OCI-LY7 (cell line): Measurements from ENCODE around the gene DDX56. TPM values are rescaled to one million over a fixed set of nuclear protein-coding genes. Genes with fewer than 3 reads are reported as not detected.
A peak's percentile ranks its signal among the peaks of the same experiment; 100 is the strongest.

ENCODE experiments used
- BruUV-seq: library from RNA; stranded (reverse); fragments of 400-500 nt; replicated peaks from 2 replicates; lab custom pipeline; 2021; lab: Mats Ljungman, UMichigan
- CTCF ChIA-PET: fragments of 300-600 bp; sonication (Branson Sonifier 250); formaldehyde crosslinking; loops from one replicate; lab custom pipeline; 2022; ENCODE audit warnings: antibody characterized with exemption; ENCODE audit not compliant: unreplicated experiment; lab: Charles Lee
- POLR2A ChIA-PET: fragments of 300-600 bp; sonication (Branson Sonifier 250); formaldehyde crosslinking; loops from one replicate; lab custom pipeline; 2022; ENCODE audit warnings: antibody characterized with exemption; lab: Charles Lee
- DNase-seq: peaks from one replicate; pipeline ENCODE4 v3.0.0-alpha.2; 2015; ENCODE audit warnings: low spot score
- H2AFZ ChIP-seq: fragments of 200-600 bp; sonication (generic), shearing (Covaris generic); 2 replicates; pipeline ENCODE4 v1.6.1; 2014; ENCODE audit warnings: mild to moderate bottlenecking, antibody characterized with exemption, low read length, moderate library complexity
- H3K27ac ChIP-seq: fragments of 200-600 bp; sonication (generic); 2 replicates; pipeline ENCODE4 v1.5.1; 2014; ENCODE audit warnings: mixed run types, low read depth, mild to moderate bottlenecking, moderate library complexity, low read length, inconsistent platforms; ENCODE audit not compliant: poor library complexity, severe bottlenecking
- H3K36me3 ChIP-seq: fragments of 200-600 bp; sonication (generic); 2 replicates; pipeline ENCODE4 v1.6.1; 2014; ENCODE audit warnings: mild to moderate bottlenecking, antibody characterized with exemption, low read length, moderate library complexity, mixed read lengths; ENCODE audit not compliant: insufficient read depth
- H3K4me1 ChIP-seq: fragments of 200-600 bp; sonication (generic); 2 replicates; pipeline ENCODE4 v1.5.1; 2014; ENCODE audit warnings: mild to moderate bottlenecking, low read length; ENCODE audit not compliant: insufficient read depth, poor library complexity, severe bottlenecking
- H3K4me2 ChIP-seq: fragments of 200-600 bp; sonication (generic); 2 replicates; pipeline ENCODE4 v1.6.1; 2014; ENCODE audit warnings: mild to moderate bottlenecking, low read length
- H3K4me3 ChIP-seq: fragments of 200-600 bp; sonication (generic); 2 replicates; pipeline ENCODE4 v1.5.1; 2014; ENCODE audit warnings: mild to moderate bottlenecking, low read depth, low read length; ENCODE audit not compliant: poor library complexity, severe bottlenecking
- H3K79me2 ChIP-seq: fragments of 200-600 bp; sonication (generic); 2 replicates; pipeline ENCODE4 v1.6.1; 2016; ENCODE audit warnings: low read depth, mild to moderate bottlenecking, low read length, moderate library complexity, mixed read lengths; ENCODE audit not compliant: insufficient read depth
- H3K9me2 ChIP-seq: fragments of 200-600 bp; sonication (generic); 2 replicates; pipeline ENCODE4 v1.6.1; 2016; ENCODE audit warnings: mild to moderate bottlenecking, low read length, mixed read lengths; ENCODE audit not compliant: insufficient read depth
- H3K9me3 ChIP-seq: fragments of 200-600 bp; sonication (generic); 2 replicates; pipeline ENCODE4 v1.6.1; 2014; ENCODE audit warnings: mild to moderate bottlenecking, mixed run types, low read length, mixed read lengths
- H4K20me1 ChIP-seq: fragments of 200-600 bp; sonication (generic); 2 replicates; pipeline ENCODE4 v1.6.1; 2014; ENCODE audit warnings: mild to moderate bottlenecking, antibody characterized with exemption, low read length, moderate library complexity, mixed read lengths; ENCODE audit not compliant: insufficient read depth
- CTCF ChIP-seq: fragments of 200-600 bp; sonication (generic); conservative IDR thresholded peaks from 2 replicates; pipeline ENCODE4 v1.5.1; 2014; ENCODE audit warnings: mild to moderate bottlenecking, antibody characterized with exemption, low read length, moderate library complexity, mixed read lengths
- EZH2phosphoT487 ChIP-seq: fragments of 200-600 bp; sonication (generic); IDR thresholded peaks from 2 replicates; pipeline ENCODE4 v1.6.1; 2018; ENCODE audit warnings: low read depth, borderline replicate concordance, mild to moderate bottlenecking, mixed run types, antibody characterized with exemption, low read length, moderate library complexity, mixed read lengths
- intact Hi-C: fragments of 100-400 bp; cut with micrococcal nuclease; formaldehyde crosslinking; loops from one replicate; pipeline ENCODE4 v1.10.0; 2022; ENCODE audit not compliant: unreplicated experiment
- total RNA-seq, 2 experiments: library from RNA; depleted of rRNA in 1 of 2; stranded (reverse); fragments of >200 nt in 1 of 2; shearing (Covaris generic) in 1 of 2; gene quantifications; 2 replicates each; pipeline ENCODE4 v1.2.3, GENCODE V29; 2014 to 2022

The DDX56 gene
- total RNA-seq, 2 experiments from 2014 or later = 89.2 to 95.4 TPM

- Histone ChIP-seq H3K36me3 (peaks cover 65% of the 10 kb centered on the region), H3K9me3 (no peaks in the 10 kb centered on the region), H3K79me2 (peaks cover 26% of the 10 kb centered on the region), H3K9me2 (no peaks in the 10 kb centered on the region), H3K4me3 (peak overlapping the region; percentile 95), H2AFZ (no peak overlapping the region), H3K4me1 (peaks cover 22% of the 10 kb centered on the region), H3K4me2 (peak overlapping the region; percentile 83), H4K20me1 (no peaks in the 10 kb centered on the region), H3K27ac (no peak overlapping the region)
- POLR2A ChIA-PET = interaction anchor here (0.6 to 2.6 kb wide), 8 partner anchors 9 to 274 kb away, joined by 3 to 16 read pairs (median 4); partner anchors contain the start of gene TMED4
- DNase-seq = no peak
- intact Hi-C loops = no loop called here
- CTCF ChIA-PET = interaction anchor here (1.0 kb wide), 1 partner anchor 8 kb away, joined by 3 read pairs; no protein-coding TSS in a partner anchor
- TF ChIP-seq EZH2phosphoT487 (no peak), CTCF (no peak)
- BruUV-seq = no TSS peak
These were observed 937 bp downstream of the DDX56 start for GRCh38 chr7:44572771-44573170.

DNA sequence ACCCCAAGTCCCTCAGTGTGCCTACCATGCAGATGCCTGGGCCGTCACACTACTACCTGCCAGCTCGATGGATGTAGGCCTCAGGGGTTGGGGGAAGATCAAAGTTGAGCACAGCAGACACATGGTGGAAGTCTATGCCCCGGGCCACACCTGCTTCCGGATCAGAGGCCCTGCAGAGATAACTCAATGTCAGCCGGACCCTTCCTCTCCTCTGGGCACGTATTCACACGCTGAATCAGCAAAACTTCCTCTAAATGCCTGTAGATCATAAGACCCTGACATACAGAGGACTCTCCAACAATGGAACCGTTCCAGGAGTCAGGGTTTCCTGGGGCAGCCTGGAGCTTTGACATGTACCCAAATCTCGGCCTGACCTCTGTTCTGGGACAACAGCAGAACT lies 3.7 kb downstream of the DDX56 start:
- no TSS peak for BruUV-seq
- CTCF ChIA-PET = interaction anchor here (1.3 kb wide), 1 partner anchor 329 kb away, joined by 3 read pairs; no protein-coding TSS in a partner anchor
- TF ChIP-seq EZH2phosphoT487 = no peak
- TF ChIP-seq CTCF = no peak
- POLR2A ChIA-PET = no interaction called here
- H3K4me3 ChIP-seq = no peak overlapping the region
- H3K4me1 ChIP-seq = peaks cover 18% of the 10 kb centered on the region
- H4K20me1 ChIP-seq = no peaks in the 10 kb centered on the region; the same call in 1 of the 2 replicates
- no peaks in the 10 kb centered on the region for H3K9me3 ChIP-seq
- peaks cover 83% of the 10 kb centered on the region for H3K36me3 ChIP-seq
- intact Hi-C loops = loop anchor here (5.0 kb wide), 2 partner anchors 78 to 93 kb away; partner anchors contain the start of gene NUDCD3
- DNase-seq = no peak
- H3K4me2 ChIP-seq = no peak overlapping the region
- no peak overlapping the region for H2AFZ ChIP-seq
- peaks cover 26% of the 10 kb centered on the region for H3K79me2 ChIP-seq
- H3K9me2 ChIP-seq = no peaks in the 10 kb centered on the region
- no peak overlapping the region for H3K27ac ChIP-seq

- H3K27ac ChIP-seq = no peak overlapping the region
- peaks cover 11% of the 10 kb centered on the region for H3K4me1 ChIP-seq
- H3K79me2 ChIP-seq = peaks cover 26% of the 10 kb centered on the region
- no peak overlapping the region for H3K4me3 ChIP-seq
- BruUV-seq = no TSS peak
- CTCF ChIA-PET = interaction anchor here (1.3 kb wide), 1 partner anchor 328 kb away, joined by 3 read pairs; no protein-coding TSS in a partner anchor
- intact Hi-C loops = loop anchor here (5.0 kb wide), 2 partner anchors 77 to 92 kb away; partner anchors contain the start of gene NUDCD3
- no peaks in the 10 kb centered on the region; the same call in 1 of the 2 replicates for H4K20me1 ChIP-seq
- no peaks in the 10 kb centered on the region for H3K9me3 ChIP-seq
- POLR2A ChIA-PET = no interaction called here
- no peak for DNase-seq
- TF ChIP-seq CTCF (no peak), EZH2phosphoT487 (no peak)
- no peaks in the 10 kb centered on the region for H3K9me2 ChIP-seq
- H2AFZ ChIP-seq = no peak overlapping the region
- no peak overlapping the region for H3K4me2 ChIP-seq
- peaks cover 93% of the 10 kb centered on the region for H3K36me3 ChIP-seq
These were observed 4.7 kb downstream of the DDX56 start for GRCh38 chr7:44568771-44569560.
